HepG2 (cell line): Measurements from ENCODE around the gene RPL27A. TPM values are rescaled to one million over a fixed set of nuclear protein-coding genes. Genes with fewer than 3 reads are reported as not detected.

Experiments
- ATAC-seq: fragments of 200-7000 bp; cut with Tn5 transposase; 3 replicates; pipeline ENCODE4 v1.9.1; 2020; ENCODE audit warnings: mild to moderate bottlenecking, moderate library complexity
- BruUV-seq: library from RNA; stranded (reverse); fragments of 400-500 nt; replicated peaks from 2 replicates; lab custom pipeline; 2021; lab: Mats Ljungman, UMichigan
- CTCF ChIA-PET: fragments of 300-600 bp; formaldehyde crosslinking; extraction: SDS; loops from one replicate; lab custom pipeline; 2021; ENCODE audit warnings: low total read pairs, inconsistent platforms, low intra/inter-chr PET ratio; lab: Yijun Ruan, JAX
- POLR2A ChIA-PET: fragments of 350-600 bp; sonication (Branson Sonifier 250); formaldehyde crosslinking; loops from one replicate; lab custom pipeline; 2020; ENCODE audit warnings: antibody characterized with exemption, inconsistent platforms; lab: Yijun Ruan, JAX
- DNase-seq: peaks from one replicate; pipeline ENCODE4 v3.0.0-alpha.2; 2015; ENCODE audit warnings: low spot score
- FAIRE-seq: peaks from 3 replicates; lab custom pipeline; 2011; peaks lifted over from hg19 to GRCh38; lab: Jason Lieb, UNC
- H2AFZ ChIP-seq: one replicate; pipeline ENCODE4 v1.6.1; 2011; ENCODE audit warnings: low read length, inconsistent platforms
- H3K27ac ChIP-seq: fragments of 300-600 bp; 3 replicates; pipeline ENCODE4 v1.8.0; 2011; ENCODE audit warnings: mixed run types, mild to moderate bottlenecking, mixed read lengths, low read length, inconsistent platforms; ENCODE audit not compliant: insufficient read depth; ENCODE audit errors: extremely low read length
- H3K27me3 ChIP-seq, 2 experiments: fragments of 200-600 bp in 1 of 2; 2 replicates in 1 of 2; 3 replicates in 1 of 2; pipeline versions ENCODE4 v1.6.0 to v1.8.0; 2011; ENCODE audit warnings: low read length in 2 of 2, mild to moderate bottlenecking in 2 of 2, moderate library complexity in 2 of 2, inconsistent platforms in 1 of 2; ENCODE audit not compliant: insufficient read depth in 2 of 2, control insufficient read depth in 1 of 2
- H3K36me3 ChIP-seq, 2 experiments: fragments of 200-600 bp in 1 of 2; replicated peaks in 1 of 2; 2 replicates in 1 of 2; 3 replicates in 1 of 2; pipeline versions ENCODE4 v1.5.1 to v1.8.0; 2011; ENCODE audit warnings: low read length in 2 of 2, inconsistent platforms in 1 of 2; ENCODE audit not compliant: insufficient read depth in 2 of 2, control insufficient read depth in 1 of 2
- H3K4me1 ChIP-seq: 2 replicates; pipeline ENCODE4 v1.5.1; 2012; ENCODE audit warnings: low read length, inconsistent platforms; ENCODE audit not compliant: insufficient read depth
- H3K4me2 ChIP-seq: 2 replicates; pipeline ENCODE4 v1.6.0; 2011; ENCODE audit warnings: low read depth, low read length, inconsistent platforms
- H3K4me3 ChIP-seq, 3 experiments: fragments of 200-600 bp in 1 of 3; sonication (generic), shearing (Covaris generic) in 1 of 3; replicated peaks in 1 of 3; 2 replicates each; pipeline ENCODE4 v1.5.1; 2011 to 2016; ENCODE audit warnings: low read length in 3 of 3, inconsistent platforms in 2 of 3, low read depth in 2 of 3, mild to moderate bottlenecking in 2 of 3, control low read depth in 1 of 3, mixed read lengths in 1 of 3; ENCODE audit not compliant: insufficient read depth in 1 of 3
- H3K79me2 ChIP-seq: one replicate; pipeline ENCODE4 v1.6.1; 2011; ENCODE audit warnings: low read length, inconsistent platforms; ENCODE audit not compliant: insufficient read depth
- H3K9ac ChIP-seq: 2 replicates; pipeline ENCODE4 v1.6.0; 2011; ENCODE audit warnings: mild to moderate bottlenecking, low read depth, low read length, inconsistent platforms; ENCODE audit not compliant: insufficient read depth
- H3K9me3 ChIP-seq: 2 replicates; pipeline ENCODE4 v1.5.1; 2012; ENCODE audit warnings: mild to moderate bottlenecking, low read length
- H4K20me1 ChIP-seq: 2 replicates; pipeline ENCODE4 v1.6.0; 2011; ENCODE audit warnings: inconsistent platforms, mild to moderate bottlenecking, low read length, moderate library complexity; ENCODE audit not compliant: insufficient read depth
- HOXA9 ChIP-seq: sonication (generic); formaldehyde crosslinking; IDR thresholded peaks from 2 replicates; pipeline ENCODE4 v1.8.1; 2022; ENCODE audit warnings: missing genetic modification reagents, mild to moderate bottlenecking, moderate library complexity, borderline replicate concordance
- KDM3A ChIP-seq: IDR thresholded peaks from 2 replicates; pipeline ENCODE4 v1.6.1; 2018; ENCODE audit warnings: low read depth, missing compliant biosample characterization
- MIXL1 ChIP-seq: IDR thresholded peaks from 2 replicates; pipeline ENCODE4 v1.6.1; 2016
- NCOA1 ChIP-seq: sonication (generic); formaldehyde crosslinking; IDR thresholded peaks from 2 replicates; pipeline ENCODE4 v1.9.0; 2021; ENCODE audit warnings: missing genetic modification reagents
- NFKBIZ ChIP-seq: IDR thresholded peaks from 2 replicates; pipeline ENCODE4 v1.6.1; 2018; ENCODE audit warnings: missing genetic modification reagents, missing compliant biosample characterization
- NKX3-1 ChIP-seq: sonication (generic); formaldehyde crosslinking; IDR thresholded peaks from 2 replicates; pipeline ENCODE4 v1.5.0; 2020; ENCODE audit warnings: missing genetic modification reagents
- NR3C1 ChIP-seq: sonication (generic); formaldehyde crosslinking; IDR thresholded peaks from 2 replicates; pipeline ENCODE4 v1.4.0; 2020; ENCODE audit warnings: missing genetic modification reagents
- PHF8 ChIP-seq: sonication (generic); formaldehyde crosslinking; IDR thresholded peaks from 2 replicates; pipeline ENCODE4 v1.5.0; 2020; ENCODE audit warnings: missing genetic modification reagents
- ZFAT ChIP-seq: sonication (generic); formaldehyde crosslinking; conservative IDR thresholded peaks from 2 replicates; pipeline ENCODE4 v1.8.1; 2023; ENCODE audit warnings: missing genetic modification reagents, inconsistent platforms
- ZFYVE20 ChIP-seq: sonication (generic); formaldehyde crosslinking; IDR thresholded peaks from 2 replicates; pipeline ENCODE4 v1.8.0; 2023; ENCODE audit warnings: low read depth, mild to moderate bottlenecking, moderate library complexity, missing genetic modification reagents, borderline replicate concordance
- ZIK1 ChIP-seq: sonication (generic); formaldehyde crosslinking; IDR thresholded peaks from 2 replicates; pipeline ENCODE4 v1.5.0; 2020; ENCODE audit warnings: mild to moderate bottlenecking, low read depth, missing genetic modification reagents, borderline replicate concordance
- ZNF17 ChIP-seq: sonication (generic); formaldehyde crosslinking; IDR thresholded peaks from 2 replicates; pipeline ENCODE4 v1.5.0; 2020; ENCODE audit warnings: mild to moderate bottlenecking, missing genetic modification reagents
- ZNF234 ChIP-seq: sonication (generic); formaldehyde crosslinking; conservative IDR thresholded peaks from 2 replicates; pipeline ENCODE4 v1.5.1; 2020; ENCODE audit warnings: mild to moderate bottlenecking, missing genetic modification reagents
- WGBS: methylation state at CpG from one replicate; pipeline ENCODE4 v1.1.6; 2017; ENCODE audit warnings: low lambda C conversion rate; 5-methylcytosine and 5-hydroxymethylcytosine counted together
- in situ Hi-C: cut with HindIII; loops from 2 replicates; pipeline ENCODE4 v1.10.0; 2017; ENCODE audit warnings: low pct_unique_long_range_greater_than_20kb; ENCODE audit not compliant: extremely low pct_ligation_motif_present
- intact Hi-C: fragments of 100-400 bp; cut with micrococcal nuclease; formaldehyde crosslinking; loops from one replicate; pipeline ENCODE4 v1.10.0; 2022; ENCODE audit not compliant: unreplicated experiment
- polyA plus RNA-seq, 8 experiments: library from polyadenylated mRNA; depleted of rRNA in 3 of 8; stranded (reverse) in 7 of 8; unstranded in 1 of 8; fragments of >200 nt; fragmentation: Illumina TruSeq in 4 of 8; extraction: Trizol in 4 of 8; gene quantifications; 2 replicates each; pipeline versions ENCODE4 v1.2.1 to v1.2.3, GENCODE V29; 2011 to 2016; ENCODE audit warnings: low read depth in 4 of 8, missing spikeins in 1 of 8, mixed read lengths in 1 of 8; ENCODE audit not compliant: insufficient read depth in 1 of 8
- total RNA-seq, 5 experiments: library from RNA; depleted of rRNA; stranded (reverse); fragments of >200 nt; fragmentation: Illumina TruSeq; extraction: Trizol; gene quantifications; 2 replicates each; pipeline ENCODE4 v1.2.3, GENCODE V29; 2016; ENCODE audit warnings: low read depth in 1 of 5
- TF ChIP-seq, protein P1 (sequence below): sonication (generic); formaldehyde crosslinking; IDR thresholded peaks from 2 replicates; pipeline ENCODE4 v1.4.0; 2020; ENCODE audit warnings: mild to moderate bottlenecking, missing genetic modification reagents
- TF ChIP-seq, protein P2 (sequence below): IDR thresholded peaks from 2 replicates; pipeline ENCODE4 v1.6.1; 2018; ENCODE audit warnings: missing genetic modification reagents, mild to moderate bottlenecking, missing compliant biosample characterization
- TF ChIP-seq, protein P3 (sequence below): sonication (generic); formaldehyde crosslinking; IDR thresholded peaks from 2 replicates; pipeline ENCODE4 v1.5.0; 2020; ENCODE audit warnings: missing genetic modification reagents, mild to moderate bottlenecking, borderline replicate concordance

RPL27A gene
- total and polyA plus RNA-seq, 2 of the 13 experiments (the other 11 are each of a cell fraction or from before 2014, with no cell fraction given): 1,531 to 2,153 TPM

DNA sequence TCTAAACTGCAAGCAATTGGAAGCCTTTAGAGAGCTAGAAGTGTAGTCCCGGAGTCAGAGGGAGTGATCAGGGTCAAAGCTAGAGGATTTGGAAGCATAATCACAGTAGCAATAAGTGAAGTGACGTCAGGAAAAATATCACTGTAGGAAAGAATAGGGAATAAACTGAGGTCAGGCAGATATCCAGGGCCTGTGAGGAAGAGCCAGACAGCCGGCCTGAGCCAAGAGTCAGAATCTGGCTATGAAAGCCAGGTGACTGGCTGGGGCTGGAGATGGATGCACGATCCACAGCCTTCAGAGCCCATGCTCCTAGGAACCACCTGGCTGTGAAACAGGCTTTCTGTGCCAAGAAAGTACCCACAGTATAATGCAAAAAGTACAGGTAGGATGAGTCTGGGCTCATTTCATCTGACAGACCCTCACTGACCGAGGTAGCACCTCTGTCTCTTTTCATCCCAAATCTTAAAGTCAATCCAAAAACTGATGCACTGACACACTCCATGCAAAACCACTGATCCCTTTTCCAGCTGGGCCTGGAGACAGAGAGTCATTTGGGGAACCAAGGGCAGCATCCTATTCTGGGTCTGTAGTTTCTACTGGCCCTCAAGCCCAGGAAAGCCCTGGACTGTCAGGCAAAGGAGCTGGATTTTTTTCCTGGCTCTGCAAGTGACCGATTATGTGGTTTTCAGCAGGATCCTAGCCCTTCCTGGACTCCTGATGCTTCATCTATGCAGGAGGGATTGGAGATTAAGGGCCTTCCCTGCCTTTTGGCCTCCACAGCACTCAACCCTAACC is 21.4 kb upstream of the RPL27A start:
- no peak for TF ChIP-seq ZNF17 (CRISPR knock-in tag)
- TF ChIP-seq ZNF234: no peak
- TF ChIP-seq NCOA1 (CRISPR knock-in tag): no peak
- no peak for TF ChIP-seq NKX3-1 (CRISPR knock-in tag)
- TF ChIP-seq NFKBIZ (CRISPR knock-in tag): no peak
- TF ChIP-seq PHF8 (CRISPR knock-in tag): no peak
- TF ChIP-seq MIXL1: no peak
- TF ChIP-seq HOXA9 (CRISPR knock-in tag): no peak
- no peak for TF ChIP-seq ZFYVE20 (CRISPR knock-in tag)
- no peak for TF ChIP-seq NR3C1 (CRISPR knock-in tag)
- TF ChIP-seq, protein P1, sequence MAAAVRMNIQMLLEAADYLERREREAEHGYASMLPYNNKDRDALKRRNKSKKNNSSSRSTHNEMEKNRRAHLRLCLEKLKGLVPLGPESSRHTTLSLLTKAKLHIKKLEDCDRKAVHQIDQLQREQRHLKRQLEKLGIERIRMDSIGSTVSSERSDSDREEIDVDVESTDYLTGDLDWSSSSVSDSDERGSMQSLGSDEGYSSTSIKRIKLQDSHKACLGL: no peak
- TF ChIP-seq KDM3A (CRISPR knock-in tag): no peak
- TF ChIP-seq, protein P2, sequence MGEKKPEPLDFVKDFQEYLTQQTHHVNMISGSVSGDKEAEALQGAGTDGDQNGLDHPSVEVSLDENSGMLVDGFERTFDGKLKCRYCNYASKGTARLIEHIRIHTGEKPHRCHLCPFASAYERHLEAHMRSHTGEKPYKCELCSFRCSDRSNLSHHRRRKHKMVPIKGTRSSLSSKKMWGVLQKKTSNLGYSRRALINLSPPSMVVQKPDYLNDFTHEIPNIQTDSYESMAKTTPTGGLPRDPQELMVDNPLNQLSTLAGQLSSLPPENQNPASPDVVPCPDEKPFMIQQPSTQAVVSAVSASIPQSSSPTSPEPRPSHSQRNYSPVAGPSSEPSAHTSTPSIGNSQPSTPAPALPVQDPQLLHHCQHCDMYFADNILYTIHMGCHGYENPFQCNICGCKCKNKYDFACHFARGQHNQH: no peak
- no peak for TF ChIP-seq ZIK1 (CRISPR knock-in tag)
- TF ChIP-seq, protein P3, sequence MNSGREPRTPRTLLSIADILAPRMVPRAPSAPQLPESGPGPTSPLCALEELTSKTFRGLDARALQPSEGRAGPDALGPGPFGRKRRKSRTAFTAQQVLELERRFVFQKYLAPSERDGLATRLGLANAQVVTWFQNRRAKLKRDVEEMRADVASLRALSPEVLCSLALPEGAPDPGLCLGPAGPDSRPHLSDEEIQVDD (CRISPR knock-in tag): no peak
- TF ChIP-seq ZFAT (CRISPR knock-in tag): no peak
- Histone ChIP-seq H3K79me2 (no peaks in the 10 kb centered on the region), H2AFZ (no peak overlapping the region), H4K20me1 (no peaks in the 10 kb centered on the region), H3K4me2 (no peak overlapping the region), H3K36me3 (peaks cover 0 to 1% of the 10 kb centered on the region in 2 experiments; a peak in 1 of 5 replicates), H3K4me3 (no peak overlapping the region), H3K27me3 (no peaks in the 10 kb centered on the region), H3K27ac (no peak overlapping the region), H3K9me3 (no peaks in the 10 kb centered on the region), H3K9ac (no peak overlapping the region), H3K4me1 (peaks cover 16% of the 10 kb centered on the region)
- BruUV-seq: no TSS peak
- no peak for DNase-seq
- in situ Hi-C loops (no loop called here), intact Hi-C loops (no loop called here)
- ATAC-seq: no peak
- no peak for FAIRE-seq
- 92% methylated on average over 6 of the region's 6 CpGs for WGBS
- ChIA-PET CTCF (no interaction called here), POLR2A (no interaction called here)
